Naive thymus-derived CD4-positive, alpha-beta T cell (primary cell): Measurements from ENCODE around the gene RMC1. TPM values are rescaled to one million over a fixed set of nuclear protein-coding genes. Genes with fewer than 3 reads are reported as not detected.
A peak's percentile ranks its signal among the peaks of the same experiment; 100 is the strongest.

Experiments used
- ATAC-seq: fragments of 150-1000 bp; cut with Tn5 transposase; 2 replicates; pipeline ENCODE4 v1.10.0; 2021; ENCODE audit warnings: mild to moderate bottlenecking, moderate library complexity
- CTCF ChIA-PET: fragments of 350-600 bp; sonication (Branson Sonifier 250); formaldehyde crosslinking; loops from one replicate; lab custom pipeline; 2021; ENCODE audit warnings: antibody characterized with exemption; lab: Charles Lee
- POLR2A ChIA-PET: fragments of 350-600 bp; sonication (Branson Sonifier 250); formaldehyde crosslinking; loops from one replicate; lab custom pipeline; 2021; ENCODE audit warnings: antibody characterized with exemption, inconsistent platforms; lab: Charles Lee
- DNase-seq, 9 donors: peaks; one replicate each; pipeline versions ENCODE4 v3.0.0 to v3.0.0-alpha.2; 2020 to 2022; ENCODE audit warnings: mixed read lengths in 1 of 9
- H3K27ac ChIP-seq: one replicate; pipeline ENCODE4 v1.7.0; 2013; ENCODE audit warnings: mild to moderate bottlenecking, low read depth, low read length, moderate library complexity
- H3K27me3 ChIP-seq, 2 donors: one replicate each; pipeline ENCODE4 v1.7.0; 2013; ENCODE audit warnings: low read length in 2 of 2, mild to moderate bottlenecking in 2 of 2, moderate library complexity in 2 of 2; ENCODE audit not compliant: control insufficient read depth in 2 of 2, insufficient read depth in 2 of 2
- H3K36me3 ChIP-seq, 3 experiments: 1 replicate in 2 of 3; 2 replicates in 1 of 3; pipeline ENCODE4 v1.7.0; 2013; ENCODE audit warnings: low read length in 3 of 3, mild to moderate bottlenecking in 3 of 3, moderate library complexity in 1 of 3; ENCODE audit not compliant: insufficient read depth in 3 of 3, control insufficient read depth in 2 of 3
- H3K4me1 ChIP-seq, 2 donors: one replicate each; pipeline ENCODE4 v1.7.0; 2013; ENCODE audit warnings: low read length in 2 of 2, mild to moderate bottlenecking in 2 of 2, moderate library complexity in 1 of 2; ENCODE audit not compliant: control insufficient read depth in 2 of 2, insufficient read depth in 2 of 2
- H3K4me3 ChIP-seq: 2 replicates; pipeline ENCODE4 v1.7.0; 2013; ENCODE audit warnings: mild to moderate bottlenecking, low read length
- H3K9me3 ChIP-seq, 3 experiments: 1 replicate in 2 of 3; 2 replicates in 1 of 3; pipeline ENCODE4 v1.7.0; 2013; ENCODE audit warnings: low read length in 3 of 3; ENCODE audit not compliant: control insufficient read depth in 2 of 3
- H3K27ac Mint-ChIP-seq, 9 donors: one replicate each; pipeline ENCODE4 v1.8.0; 2020 to 2022; ENCODE audit warnings: mixed read lengths in 9 of 9, mild to moderate bottlenecking in 8 of 9, moderate library complexity in 5 of 9, inconsistent platforms in 2 of 9
- H3K27me3 Mint-ChIP-seq, 5 donors: one replicate each; pipeline ENCODE4 v1.8.0; 2021 to 2022; ENCODE audit warnings: mixed read lengths in 5 of 5, mild to moderate bottlenecking in 1 of 5
- H3K36me3 Mint-ChIP-seq, 5 donors: one replicate each; pipeline ENCODE4 v1.8.0; 2020 to 2022; ENCODE audit warnings: mixed read lengths in 5 of 5, mild to moderate bottlenecking in 3 of 5, inconsistent platforms in 1 of 5
- H3K4me1 Mint-ChIP-seq, 7 donors: one replicate each; pipeline ENCODE4 v1.8.0; 2020 to 2022; ENCODE audit warnings: mixed read lengths in 7 of 7, mild to moderate bottlenecking in 3 of 7, inconsistent platforms in 1 of 7
- H3K4me3 Mint-ChIP-seq, 10 donors: one replicate each; pipeline ENCODE4 v1.8.0; 2020 to 2022; ENCODE audit warnings: mild to moderate bottlenecking in 10 of 10, mixed read lengths in 10 of 10, moderate library complexity in 6 of 10, inconsistent platforms in 2 of 10
- H3K9me3 Mint-ChIP-seq, 11 donors: one replicate each; pipeline ENCODE4 v1.8.0; 2020 to 2022; ENCODE audit warnings: mixed read lengths in 11 of 11, mild to moderate bottlenecking in 4 of 11, inconsistent platforms in 1 of 11, moderate library complexity in 1 of 11
- intact Hi-C, 2 donors: fragments of 100-400 bp; cut with micrococcal nuclease; formaldehyde crosslinking; loops; one replicate each; pipeline ENCODE4 v1.15.1; 2023
- polyA plus RNA-seq, 2 donors: library from polyadenylated mRNA; unstranded; fragments of 300-500 nt; fragmentation: Illumina TruSeq; gene quantifications; one replicate each; pipeline ENCODE4 v1.2.3, GENCODE V29; 2021
- total RNA-seq, 6 experiments: library from RNA in 5 of 6; stranded (reverse) in 5 of 6; gene quantifications; 1 replicate in 5 of 6; 2 replicates in 1 of 6; pipeline ENCODE4 v1.2.3 and lab custom pipeline; 2021 to 2026

The RMC1 gene
- total and polyA plus RNA-seq, 7 experiments from 2014 or later, result 23.1 to 59.7 (median 48.4) TPM

DNA sequence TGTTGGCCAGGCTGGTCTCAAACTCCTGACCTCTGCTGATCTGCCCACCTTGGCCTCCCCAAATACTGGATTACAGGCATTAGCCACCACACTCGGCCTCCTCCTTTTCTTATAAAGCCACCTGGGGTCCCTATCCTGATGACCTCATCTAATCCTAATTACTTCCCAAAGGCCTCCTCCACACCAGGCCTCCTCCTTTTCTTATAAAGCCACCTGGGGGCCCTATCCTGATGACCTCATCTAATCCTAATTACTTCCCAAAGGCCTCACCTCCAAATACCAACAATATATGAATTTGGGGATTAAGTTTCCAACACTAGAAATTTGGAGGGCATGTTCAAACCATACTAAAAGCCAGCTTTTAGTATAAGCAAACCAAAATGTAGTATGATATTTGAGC, 9.7 kb upstream of the RMC1 start:
- CTCF ChIA-PET, result interaction anchor here (0.7 kb wide), 1 partner anchor 168 kb away, joined by 3 read pairs; no protein-coding TSS in a partner anchor
- Histone ChIP-seq H3K27me3 (no peaks in the 10 kb centered on the region), H3K36me3 (no peaks in the 10 kb centered on the region), H3K4me1 (no peaks in the 10 kb centered on the region), H3K4me3 (no peak overlapping the region), H3K27ac (no peak overlapping the region), H3K9me3 (no peaks in the 10 kb centered on the region)
- DNase-seq (no peak), ATAC-seq (no peak)
- Mint-ChIP-seq H3K4me3 (no peak overlapping the region), H3K36me3 (peaks cover 0 to 3% (median 0%) of the 10 kb centered on the region in 5 donors), H3K27me3 (no peaks in the 10 kb centered on the region), H3K4me1 (peaks cover 0 to 22% (median 13%) of the 10 kb centered on the region in 7 donors), H3K27ac (no peak overlapping the region), H3K9me3 (peaks cover 0 to 2% (median 0%) of the 10 kb centered on the region in 11 donors)
- intact Hi-C loops, result no loop called here
- POLR2A ChIA-PET, result no interaction called here

DNA sequence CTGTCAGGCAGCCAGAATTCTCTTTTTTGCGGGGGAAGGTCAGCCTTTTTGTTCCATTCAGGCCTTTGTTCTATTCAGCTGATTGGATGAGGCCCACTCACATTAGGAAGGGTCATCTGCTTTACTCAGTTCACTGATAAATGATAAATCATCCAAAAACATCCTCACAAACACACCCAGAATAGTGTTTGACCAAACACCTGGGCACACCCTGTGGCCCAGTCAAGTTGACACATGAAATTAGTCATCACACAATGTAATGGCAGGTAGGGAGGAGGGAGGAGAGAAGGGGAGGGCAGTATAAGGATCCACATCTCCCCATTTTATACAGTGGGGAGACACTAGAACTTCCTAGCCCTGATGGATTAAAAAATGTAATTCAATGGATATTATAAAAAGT, 8.3 kb upstream of the RMC1 start:
- Histone ChIP-seq H3K27ac (no peak overlapping the region), H3K4me1 (no peaks in the 10 kb centered on the region), H3K36me3 (no peaks in the 10 kb centered on the region), H3K9me3 (no peaks in the 10 kb centered on the region), H3K27me3 (no peaks in the 10 kb centered on the region), H3K4me3 (no peak overlapping the region)
- intact Hi-C loops, result loop anchor here (5.0 kb wide), 3 partner anchors 207 to 992 kb away; no protein-coding TSS in a partner anchor
- Mint-ChIP-seq H3K27ac (no peak overlapping the region), H3K27me3 (no peaks in the 10 kb centered on the region), H3K36me3 (peaks cover 0 to 5% (median 0%) of the 10 kb centered on the region in 5 donors), H3K4me3 (no peak overlapping the region), H3K9me3 (peaks cover 0 to 2% (median 0%) of the 10 kb centered on the region in 11 donors), H3K4me1 (peaks cover 0 to 30% (median 17%) of the 10 kb centered on the region in 7 donors)
- ATAC-seq (no peak), DNase-seq (no peak)
- CTCF ChIA-PET, result no interaction called here
- POLR2A ChIA-PET, result no interaction called here

DNA sequence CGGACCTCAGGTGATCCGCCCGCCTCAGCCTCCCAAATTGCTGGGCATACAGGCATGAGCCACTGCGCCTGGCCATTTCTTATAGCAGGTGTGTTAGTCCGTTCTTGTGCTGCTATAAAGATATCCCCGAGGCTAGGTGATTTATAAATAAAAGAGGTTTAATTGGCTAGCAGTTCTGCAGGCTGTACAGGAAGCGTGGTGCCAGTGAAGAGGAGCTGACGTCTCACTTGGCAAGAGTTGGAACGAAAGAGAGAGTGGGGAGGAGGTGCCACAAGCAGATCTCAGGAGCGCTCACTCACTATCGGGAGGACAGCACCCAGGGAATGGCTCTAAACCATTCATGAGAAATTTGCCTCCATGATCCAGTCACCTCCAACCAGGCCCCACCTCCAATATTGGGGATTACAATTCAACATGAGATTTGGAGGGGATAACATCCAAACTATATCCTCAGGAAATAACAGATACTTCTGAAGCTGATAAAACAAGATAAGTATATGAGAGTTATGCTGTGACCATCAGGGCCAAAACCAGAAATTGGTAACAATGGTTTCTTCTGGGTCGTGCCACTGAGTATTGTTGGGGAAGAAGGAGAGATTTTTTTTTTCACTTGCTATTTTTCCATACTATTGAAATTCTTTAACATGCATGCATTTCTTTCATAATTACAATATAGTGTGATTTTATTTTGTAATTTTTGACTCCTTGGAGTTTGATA, 7.4 kb upstream of the RMC1 start:
- ChIA-PET CTCF (interaction anchor here (0.7 to 0.8 kb wide), 3 partner anchors 34 to 643 kb away, joined by 4 to 6 read pairs (median 6); partner anchors contain the start of gene CABYR), POLR2A (interaction anchor here (0.7 kb wide), 1 partner anchor 643 kb away, joined by 3 read pairs; no protein-coding TSS in a partner anchor)
- no peaks in the 10 kb centered on the region for H3K4me1 ChIP-seq
- H3K36me3 Mint-ChIP-seq, result peaks cover 0 to 5% (median 0%) of the 10 kb centered on the region in 5 donors
- no peak for ATAC-seq
- intact Hi-C loops, result loop anchor here (5.0 kb wide), 3 partner anchors 206 to 991 kb away; no protein-coding TSS in a partner anchor
- peak overlapping the region in 1 of 10 donors; percentile 58 for H3K4me3 Mint-ChIP-seq
- no peaks in the 10 kb centered on the region for H3K27me3 Mint-ChIP-seq
- no peaks in the 10 kb centered on the region for H3K36me3 ChIP-seq
- no peak overlapping the region for H3K27ac Mint-ChIP-seq
- H3K4me3 ChIP-seq, result no peak overlapping the region
- no peak overlapping the region for H3K27ac ChIP-seq
- peaks cover 0 to 29% (median 17%) of the 10 kb centered on the region in 7 donors for H3K4me1 Mint-ChIP-seq
- H3K27me3 ChIP-seq, result no peaks in the 10 kb centered on the region
- H3K9me3 ChIP-seq, result no peaks in the 10 kb centered on the region
- DNase-seq, result no peak
- peaks cover 0 to 2% (median 0%) of the 10 kb centered on the region in 11 donors for H3K9me3 Mint-ChIP-seq

- H3K9me3 Mint-ChIP-seq, result no peaks in the 10 kb centered on the region
- Histone ChIP-seq H3K4me3 (no peak overlapping the region), H3K27me3 (no peaks in the 10 kb centered on the region), H3K4me1 (peaks cover 7% of the 10 kb centered on the region in 2 donors), H3K27ac (no peak overlapping the region), H3K36me3 (no peaks in the 10 kb centered on the region), H3K9me3 (no peaks in the 10 kb centered on the region)
- no peak for DNase-seq
- no peak overlapping the region for H3K4me3 Mint-ChIP-seq
- no peak for ATAC-seq
- H3K36me3 Mint-ChIP-seq, result peaks cover 0 to 4% (median 0%) of the 10 kb centered on the region in 5 donors
- CTCF ChIA-PET, result interaction anchor here (0.7 to 2.1 kb wide), 11 partner anchors 10 to 312 kb away, joined by 3 to 16 read pairs (median 4); no protein-coding TSS in a partner anchor
- peak overlapping the region in 5 of 9 donors; percentile 18 to 61 (median 30) for H3K27ac Mint-ChIP-seq
- H3K27me3 Mint-ChIP-seq, result no peaks in the 10 kb centered on the region
- POLR2A ChIA-PET, result interaction anchor here (1.3 to 2.0 kb wide), 3 partner anchors 10 to 45 kb away, joined by 3 to 12 read pairs (median 4); partner anchors contain the start of gene RIOK3
- peaks cover 0 to 40% (median 33%) of the 10 kb centered on the region in 7 donors for H3K4me1 Mint-ChIP-seq
- intact Hi-C loops, result loop anchor here (5.0 kb wide), 3 partner anchors 204 to 989 kb away; no protein-coding TSS in a partner anchor
These were observed 5.2 kb upstream of the RMC1 start for GRCh38 chr18:23498117-23498516.

- H3K27me3 Mint-ChIP-seq, result no peaks in the 10 kb centered on the region
- H3K27ac Mint-ChIP-seq, result peak overlapping the region in 4 of 9 donors; percentile 3 to 66 (median 42)
- no peak overlapping the region for H3K27ac ChIP-seq
- H3K4me1 ChIP-seq, result peaks cover 7% of the 10 kb centered on the region in 2 donors
- intact Hi-C loops, result loop anchor here (1.0 to 5.0 kb wide), 8 partner anchors 46 to 988 kb away; partner anchors contain the start of genes NPC1 (in 2 of the 2) and RIOK3 (in 1 of the 2)
- CTCF ChIA-PET, result interaction anchor here (0.7 to 2.1 kb wide), 10 partner anchors 11 to 311 kb away, joined by 3 to 16 read pairs (median 4); no protein-coding TSS in a partner anchor
- H3K9me3 ChIP-seq, result no peaks in the 10 kb centered on the region
- peaks cover 0 to 42% (median 34%) of the 10 kb centered on the region in 7 donors for H3K4me1 Mint-ChIP-seq
- H3K4me3 ChIP-seq, result no peak overlapping the region
- POLR2A ChIA-PET, result interaction anchor here (1.1 to 2.0 kb wide), 3 partner anchors 11 to 89 kb away, joined by 3 to 12 read pairs (median 4); partner anchors contain the start of gene RIOK3
- no peaks in the 10 kb centered on the region for H3K36me3 ChIP-seq
- H3K9me3 Mint-ChIP-seq, result no peaks in the 10 kb centered on the region
- peaks cover 0 to 3% (median 0%) of the 10 kb centered on the region in 5 donors for H3K36me3 Mint-ChIP-seq
- peak; percentile 25 to 79 (median 70) for DNase-seq
- H3K27me3 ChIP-seq, result no peaks in the 10 kb centered on the region
- peak overlapping the region in 2 of 10 donors; percentile 10 to 28 for H3K4me3 Mint-ChIP-seq
- ATAC-seq, result peak; percentile 52
These were observed 4.4 kb upstream of the RMC1 start for GRCh38 chr18:23498877-23499276.

GRCh38 chr18:23499291-23499781, 4.0 kb upstream of the RMC1 start:
- intact Hi-C loops, result loop anchor here (1.0 to 5.0 kb wide), 8 partner anchors 46 to 988 kb away; partner anchors contain the start of genes NPC1 (in 2 of the 2) and RIOK3 (in 1 of the 2)
- no peak overlapping the region for H3K27ac ChIP-seq
- H3K4me1 Mint-ChIP-seq, result peaks cover 0 to 46% (median 39%) of the 10 kb centered on the region in 7 donors
- no peak overlapping the region for H3K4me3 Mint-ChIP-seq
- no peak for DNase-seq
- ChIA-PET CTCF (interaction anchor here (0.6 to 2.1 kb wide), 5 partner anchors 11 to 90 kb away, joined by 3 to 16 read pairs (median 4); no protein-coding TSS in a partner anchor), POLR2A (interaction anchor here (1.1 to 2.0 kb wide), 3 partner anchors 12 to 88 kb away, joined by 3 to 12 read pairs (median 4); partner anchors contain the start of gene RIOK3)
- H3K27ac Mint-ChIP-seq, result peak overlapping the region in 1 of 9 donors; percentile 2
- H3K36me3 Mint-ChIP-seq, result peaks cover 0 to 6% (median 0%) of the 10 kb centered on the region in 5 donors
- no peaks in the 10 kb centered on the region for H3K36me3 ChIP-seq
- no peaks in the 10 kb centered on the region for H3K9me3 Mint-ChIP-seq
- no peaks in the 10 kb centered on the region for H3K9me3 ChIP-seq
- no peaks in the 10 kb centered on the region for H3K27me3 Mint-ChIP-seq
- ATAC-seq, result no peak
- no peak overlapping the region for H3K4me3 ChIP-seq
- H3K27me3 ChIP-seq, result no peaks in the 10 kb centered on the region
- H3K4me1 ChIP-seq, result peaks cover 9 to 10% of the 10 kb centered on the region in 2 donors
